Measurements from ENCODE around the gene PHACTR3.

Gene PHACTR3

GRCh38 chr20:59683181-59683580 lies 78.8 kb downstream of the PHACTR3 start:
- no CpG with 5 or more reads among the region's 7 CpGs for WGBS (ENCODE audit: extremely low coverage, insufficient coverage, insufficient read length)
- Histone ChIP-seq H2AK5ac (ENCODE audit: low read length) (no peak overlapping the region), H3K27me3 (ENCODE audit: insufficient read depth, low read length) (no peaks in the 10 kb centered on the region), H2BK12ac (ENCODE audit: low read length) (no peak overlapping the region), H3K4me1 (ENCODE audit: control insufficient read depth in 1 of 2, insufficient read depth in 2 of 2, low read length in 2 of 2) (no peaks in the 10 kb centered on the region), H3K27ac (ENCODE audit: low read depth, low read length) (no peak overlapping the region), H2BK120ac (ENCODE audit: insufficient read depth, low read length, poor library complexity) (no peak overlapping the region), H2BK5ac (ENCODE audit: low read depth, low read length, poor library complexity) (no peak overlapping the region), H3K4me2 (ENCODE audit: low read length) (no peak overlapping the region), H3K18ac (ENCODE audit: low read length) (no peak overlapping the region), H4K12ac (ENCODE audit: low read depth, low read length) (no peak overlapping the region), H3K9ac (ENCODE audit: low read length) (no peak overlapping the region), H3K36me3 (ENCODE audit: control insufficient read depth in 1 of 2, insufficient read depth in 2 of 2, low read length in 2 of 2) (no peaks in the 10 kb centered on the region), H3K79me1 (ENCODE audit: low read length) (no peaks in the 10 kb centered on the region), H3K4ac (ENCODE audit: low read depth, low read length) (no peak overlapping the region), H3K23ac (ENCODE audit: low read length) (no peak overlapping the region), H3K4me3 (ENCODE audit: low read depth, low read length) (no peak overlapping the region), H3K14ac (ENCODE audit: low read length) (no peak overlapping the region), H3K79me2 (ENCODE audit: control insufficient read depth, insufficient read depth, low read length, poor library complexity) (no peaks in the 10 kb centered on the region), H4K91ac (ENCODE audit: low read depth, low read length) (no peak overlapping the region), H4K8ac (ENCODE audit: low read depth, low read length) (no peak overlapping the region), H2AFZ (ENCODE audit: insufficient read depth, low read length, poor library complexity) (no peak overlapping the region), H3K9me3 (ENCODE audit: insufficient read depth, low read depth, low read length) (peaks cover 53% of the 10 kb centered on the region)
- no peak for DNase-seq

GRCh38 chr20:59684685-59685242 lies 80.4 kb downstream of the PHACTR3 start:
- Histone ChIP-seq H3K4ac (ENCODE audit: low read depth, low read length) (no peak overlapping the region), H3K18ac (ENCODE audit: low read length) (no peak overlapping the region), H3K23ac (ENCODE audit: low read length) (no peak overlapping the region), H3K4me3 (ENCODE audit: low read depth, low read length) (peak overlapping the region; percentile 26), H3K14ac (ENCODE audit: low read length) (no peak overlapping the region), H3K4me1 (ENCODE audit: control insufficient read depth in 1 of 2, insufficient read depth in 2 of 2, low read length in 2 of 2) (no peaks in the 10 kb centered on the region), H2AK5ac (ENCODE audit: low read length) (no peak overlapping the region), H3K27me3 (ENCODE audit: insufficient read depth, low read length) (no peaks in the 10 kb centered on the region), H4K91ac (ENCODE audit: low read depth, low read length) (no peak overlapping the region), H4K8ac (ENCODE audit: low read depth, low read length) (no peak overlapping the region), H3K79me2 (ENCODE audit: control insufficient read depth, insufficient read depth, low read length, poor library complexity) (no peaks in the 10 kb centered on the region), H3K36me3 (ENCODE audit: control insufficient read depth in 1 of 2, insufficient read depth in 2 of 2, low read length in 2 of 2) (no peaks in the 10 kb centered on the region), H2BK5ac (ENCODE audit: low read depth, low read length, poor library complexity) (no peak overlapping the region), H3K27ac (ENCODE audit: low read depth, low read length) (no peak overlapping the region), H3K4me2 (ENCODE audit: low read length) (no peak overlapping the region), H4K12ac (ENCODE audit: low read depth, low read length) (no peak overlapping the region), H2BK12ac (ENCODE audit: low read length) (no peak overlapping the region), H3K79me1 (ENCODE audit: low read length) (no peaks in the 10 kb centered on the region), H3K9me3 (ENCODE audit: insufficient read depth, low read depth, low read length) (peaks cover 58% of the 10 kb centered on the region), H3K9ac (ENCODE audit: low read length) (no peak overlapping the region), H2BK120ac (ENCODE audit: insufficient read depth, low read length, poor library complexity) (no peak overlapping the region), H2AFZ (ENCODE audit: insufficient read depth, low read length, poor library complexity) (no peak overlapping the region)
- WGBS (ENCODE audit: extremely low coverage, insufficient coverage, insufficient read length): no CpG with 5 or more reads among the region's 9 CpGs
- no peak for DNase-seq

- no peak overlapping the region for H3K4ac ChIP-seq (ENCODE audit: low read depth, low read length)
- H2BK120ac ChIP-seq (ENCODE audit: insufficient read depth, low read length, poor library complexity): no peak overlapping the region
- H3K27me3 ChIP-seq (ENCODE audit: insufficient read depth, low read length): no peaks in the 10 kb centered on the region
- H2AK5ac ChIP-seq (ENCODE audit: low read length): no peak overlapping the region
- no peak for DNase-seq
- no peak overlapping the region for H3K23ac ChIP-seq (ENCODE audit: low read length)
- peak overlapping the region; percentile 53 for H3K4me3 ChIP-seq (ENCODE audit: low read depth, low read length)
- H3K4me2 ChIP-seq (ENCODE audit: low read length): no peak overlapping the region
- no peak overlapping the region for H3K9ac ChIP-seq (ENCODE audit: low read length)
- H3K9me3 ChIP-seq (ENCODE audit: insufficient read depth, low read depth, low read length): peaks cover 54% of the 10 kb centered on the region
- H2BK5ac ChIP-seq (ENCODE audit: low read depth, low read length, poor library complexity): no peak overlapping the region
- H3K4me1 ChIP-seq (ENCODE audit: control insufficient read depth in 1 of 2, insufficient read depth in 2 of 2, low read length in 2 of 2): no peaks in the 10 kb centered on the region
- WGBS (ENCODE audit: extremely low coverage, insufficient coverage, insufficient read length): 100% methylated on average over 2 of the region's 7 CpGs
- H4K8ac ChIP-seq (ENCODE audit: low read depth, low read length): no peak overlapping the region
- no peak overlapping the region for H3K27ac ChIP-seq (ENCODE audit: low read depth, low read length)
- no peak overlapping the region for H3K14ac ChIP-seq (ENCODE audit: low read length)
- no peak overlapping the region for H4K12ac ChIP-seq (ENCODE audit: low read depth, low read length)
- no peak overlapping the region for H2BK12ac ChIP-seq (ENCODE audit: low read length)
- H2AFZ ChIP-seq (ENCODE audit: insufficient read depth, low read length, poor library complexity): no peak overlapping the region
- no peaks in the 10 kb centered on the region for H3K36me3 ChIP-seq (ENCODE audit: control insufficient read depth in 1 of 2, insufficient read depth in 2 of 2, low read length in 2 of 2)
- H3K79me2 ChIP-seq (ENCODE audit: control insufficient read depth, insufficient read depth, low read length, poor library complexity): no peaks in the 10 kb centered on the region
- H3K79me1 ChIP-seq (ENCODE audit: low read length): no peaks in the 10 kb centered on the region
- no peak overlapping the region for H3K18ac ChIP-seq (ENCODE audit: low read length)
- H4K91ac ChIP-seq (ENCODE audit: low read depth, low read length): no peak overlapping the region
Observed at GRCh38 chr20:59686404-59687346, 82.3 kb downstream of the PHACTR3 start.

- peaks cover 50% of the 10 kb centered on the region for H3K9me3 ChIP-seq (ENCODE audit: insufficient read depth, low read depth, low read length)
- no peak overlapping the region for H2BK5ac ChIP-seq (ENCODE audit: low read depth, low read length, poor library complexity)
- no peaks in the 10 kb centered on the region for H3K27me3 ChIP-seq (ENCODE audit: insufficient read depth, low read length)
- H3K18ac ChIP-seq (ENCODE audit: low read length): no peak overlapping the region
- H3K4me2 ChIP-seq (ENCODE audit: low read length): no peak overlapping the region
- no peaks in the 10 kb centered on the region for H3K79me2 ChIP-seq (ENCODE audit: control insufficient read depth, insufficient read depth, low read length, poor library complexity)
- no peak overlapping the region for H2AK5ac ChIP-seq (ENCODE audit: low read length)
- H2BK120ac ChIP-seq (ENCODE audit: insufficient read depth, low read length, poor library complexity): no peak overlapping the region
- no peaks in the 10 kb centered on the region for H3K36me3 ChIP-seq (ENCODE audit: control insufficient read depth in 1 of 2, insufficient read depth in 2 of 2, low read length in 2 of 2)
- no peaks in the 10 kb centered on the region for H3K4me1 ChIP-seq (ENCODE audit: control insufficient read depth in 1 of 2, insufficient read depth in 2 of 2, low read length in 2 of 2)
- no peak overlapping the region for H3K9ac ChIP-seq (ENCODE audit: low read length)
- no peak overlapping the region for H3K27ac ChIP-seq (ENCODE audit: low read depth, low read length)
- no peak overlapping the region for H3K23ac ChIP-seq (ENCODE audit: low read length)
- no peak for DNase-seq
- no CpG with 5 or more reads among the region's 3 CpGs for WGBS (ENCODE audit: extremely low coverage, insufficient coverage, insufficient read length)
- no peak overlapping the region for H4K12ac ChIP-seq (ENCODE audit: low read depth, low read length)
- H3K79me1 ChIP-seq (ENCODE audit: low read length): no peaks in the 10 kb centered on the region
- H3K4me3 ChIP-seq (ENCODE audit: low read depth, low read length): no peak overlapping the region
- H2AFZ ChIP-seq (ENCODE audit: insufficient read depth, low read length, poor library complexity): no peak overlapping the region
- no peak overlapping the region for H4K91ac ChIP-seq (ENCODE audit: low read depth, low read length)
- no peak overlapping the region for H4K8ac ChIP-seq (ENCODE audit: low read depth, low read length)
- no peak overlapping the region for H3K4ac ChIP-seq (ENCODE audit: low read depth, low read length)
- no peak overlapping the region for H3K14ac ChIP-seq (ENCODE audit: low read length)
- no peak overlapping the region for H2BK12ac ChIP-seq (ENCODE audit: low read length)
Observed at GRCh38 chr20:59688356-59688755, 84.0 kb downstream of the PHACTR3 start.
